OCI-LY1 (cell line): ENCODE measurements around the gene GTF3C1.

Source experiments
- H2AFZ ChIP-seq: fragments of 200-600 bp; sonication (generic), shearing (Covaris generic); 2 replicates; pipeline ENCODE4 v1.6.0; 2014; ENCODE audit warnings: antibody characterized with exemption, mild to moderate bottlenecking, low read length
- H3F3A ChIP-seq: fragments of 200-600 bp; sonication (generic), shearing (Covaris generic); 2 replicates; pipeline ENCODE4 v1.6.0; 2014; ENCODE audit warnings: mild to moderate bottlenecking, antibody characterized with exemption, low read length, moderate library complexity; ENCODE audit not compliant: insufficient read depth
- H3K27ac ChIP-seq: fragments of 200-600 bp; sonication (generic); 2 replicates; pipeline ENCODE4 v1.5.1; 2014; ENCODE audit warnings: low read length, mixed run types, mild to moderate bottlenecking, low read depth; ENCODE audit not compliant: poor library complexity, severe bottlenecking
- H3K27me3 ChIP-seq: fragments of 200-600 bp; sonication (generic); 2 replicates; pipeline ENCODE4 v1.6.0; 2014; ENCODE audit warnings: antibody characterized with exemption, mild to moderate bottlenecking, low read length, moderate library complexity; ENCODE audit not compliant: insufficient read depth
- H3K36me3 ChIP-seq: fragments of 200-600 bp; sonication (generic); 2 replicates; pipeline ENCODE4 v1.6.1; 2014; ENCODE audit warnings: mild to moderate bottlenecking, antibody characterized with exemption, low read length, moderate library complexity, mixed read lengths; ENCODE audit not compliant: insufficient read depth
- H3K4me1 ChIP-seq: fragments of 200-600 bp; sonication (generic); 2 replicates; pipeline ENCODE4 v1.5.1; 2014; ENCODE audit warnings: mild to moderate bottlenecking, low read length, moderate library complexity; ENCODE audit not compliant: insufficient read depth, severe bottlenecking
- H3K4me2 ChIP-seq: fragments of 200-600 bp; sonication (generic), shearing (Covaris generic); 2 replicates; pipeline ENCODE4 v1.6.1; 2014; ENCODE audit warnings: low read length
- H3K4me3 ChIP-seq: fragments of 200-600 bp; sonication (generic); 2 replicates; pipeline ENCODE4 v1.5.1; 2014; ENCODE audit warnings: low read length, low read depth, mild to moderate bottlenecking, mixed read lengths; ENCODE audit not compliant: poor library complexity, severe bottlenecking
- H3K79me2 ChIP-seq: fragments of 200-600 bp; shearing (Covaris generic); 2 replicates; pipeline ENCODE4 v1.6.1; 2016; ENCODE audit warnings: mixed run types, low read length, mixed read lengths; ENCODE audit not compliant: insufficient read depth
- H3K9ac ChIP-seq: fragments of 200-600 bp; sonication (generic), shearing (Covaris generic); 2 replicates; pipeline ENCODE4 v1.6.1; 2014; ENCODE audit warnings: mild to moderate bottlenecking, low read length, mixed read lengths
- H3K9me2 ChIP-seq: fragments of 200-600 bp; sonication (generic), shearing (Covaris generic); 2 replicates; pipeline ENCODE4 v1.6.1; 2014; ENCODE audit warnings: low read depth, mild to moderate bottlenecking, low read length, mixed read lengths
- H3K9me3 ChIP-seq: fragments of 200-600 bp; shearing (Covaris generic); 2 replicates; pipeline ENCODE4 v1.6.1; 2014; ENCODE audit warnings: low read length, mixed read lengths
- H4K20me1 ChIP-seq: fragments of 200-600 bp; sonication (generic), shearing (Covaris generic); 2 replicates; pipeline ENCODE4 v1.6.0; 2016; ENCODE audit warnings: mild to moderate bottlenecking, low read length; ENCODE audit not compliant: insufficient read depth
- EZH2 ChIP-seq: fragments of 200-600 bp; sonication (generic), shearing (Covaris generic); IDR thresholded peaks from 2 replicates; pipeline ENCODE4 v1.8.0; 2017; ENCODE audit warnings: borderline replicate concordance, mixed run types, mild to moderate bottlenecking, antibody characterized with exemption, low read length, moderate library complexity, mixed read lengths
- TF ChIP-seq, protein P1 (sequence below): fragments of 200-600 bp; sonication (generic), shearing (Covaris generic); IDR thresholded peaks from 2 replicates; pipeline ENCODE4 v1.5.1; 2017; ENCODE audit warnings: mild to moderate bottlenecking, antibody characterized with exemption, low read length, moderate library complexity, mixed read lengths

Gene GTF3C1

DNA sequence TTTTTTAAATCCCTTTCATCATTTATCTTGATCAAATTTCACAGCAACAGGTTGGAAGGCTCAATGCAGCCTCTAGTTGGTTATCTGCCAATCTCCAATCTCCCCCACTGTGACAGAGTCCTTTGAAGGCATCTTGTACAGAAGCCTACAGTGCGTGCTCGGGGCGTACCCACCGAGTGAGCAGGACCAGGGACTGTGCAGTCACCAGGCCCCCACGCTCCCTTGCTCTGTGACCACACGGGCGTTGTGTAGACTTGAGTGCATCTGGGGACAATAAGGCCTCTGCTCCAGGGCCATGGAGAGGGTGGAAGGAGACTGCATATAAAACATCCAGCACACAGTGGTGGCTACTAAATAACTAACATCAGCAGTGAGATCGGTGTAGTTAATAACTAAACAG lies 63.4 kb downstream of the GTF3C1 start:
- Histone ChIP-seq H3K27ac (no peak overlapping the region), H3K79me2 (no peaks in the 10 kb centered on the region), H3K4me3 (no peak overlapping the region), H4K20me1 (no peaks in the 10 kb centered on the region), H3K9me2 (no peaks in the 10 kb centered on the region), H3F3A (no peaks in the 10 kb centered on the region), H3K36me3 (peaks cover 95% of the 10 kb centered on the region), H3K27me3 (no peaks in the 10 kb centered on the region), H3K4me1 (no peaks in the 10 kb centered on the region), H3K9ac (no peak overlapping the region), H3K4me2 (no peak overlapping the region), H2AFZ (no peak overlapping the region), H3K9me3 (no peaks in the 10 kb centered on the region)
- TF ChIP-seq EZH2: no peak
- TF ChIP-seq, protein P1, sequence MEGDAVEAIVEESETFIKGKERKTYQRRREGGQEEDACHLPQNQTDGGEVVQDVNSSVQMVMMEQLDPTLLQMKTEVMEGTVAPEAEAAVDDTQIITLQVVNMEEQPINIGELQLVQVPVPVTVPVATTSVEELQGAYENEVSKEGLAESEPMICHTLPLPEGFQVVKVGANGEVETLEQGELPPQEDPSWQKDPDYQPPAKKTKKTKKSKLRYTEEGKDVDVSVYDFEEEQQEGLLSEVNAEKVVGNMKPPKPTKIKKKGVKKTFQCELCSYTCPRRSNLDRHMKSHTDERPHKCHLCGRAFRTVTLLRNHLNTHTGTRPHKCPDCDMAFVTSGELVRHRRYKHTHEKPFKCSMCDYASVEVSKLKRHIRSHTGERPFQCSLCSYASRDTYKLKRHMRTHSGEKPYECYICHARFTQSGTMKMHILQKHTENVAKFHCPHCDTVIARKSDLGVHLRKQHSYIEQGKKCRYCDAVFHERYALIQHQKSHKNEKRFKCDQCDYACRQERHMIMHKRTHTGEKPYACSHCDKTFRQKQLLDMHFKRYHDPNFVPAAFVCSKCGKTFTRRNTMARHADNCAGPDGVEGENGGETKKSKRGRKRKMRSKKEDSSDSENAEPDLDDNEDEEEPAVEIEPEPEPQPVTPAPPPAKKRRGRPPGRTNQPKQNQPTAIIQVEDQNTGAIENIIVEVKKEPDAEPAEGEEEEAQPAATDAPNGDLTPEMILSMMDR: no peak

DNA sequence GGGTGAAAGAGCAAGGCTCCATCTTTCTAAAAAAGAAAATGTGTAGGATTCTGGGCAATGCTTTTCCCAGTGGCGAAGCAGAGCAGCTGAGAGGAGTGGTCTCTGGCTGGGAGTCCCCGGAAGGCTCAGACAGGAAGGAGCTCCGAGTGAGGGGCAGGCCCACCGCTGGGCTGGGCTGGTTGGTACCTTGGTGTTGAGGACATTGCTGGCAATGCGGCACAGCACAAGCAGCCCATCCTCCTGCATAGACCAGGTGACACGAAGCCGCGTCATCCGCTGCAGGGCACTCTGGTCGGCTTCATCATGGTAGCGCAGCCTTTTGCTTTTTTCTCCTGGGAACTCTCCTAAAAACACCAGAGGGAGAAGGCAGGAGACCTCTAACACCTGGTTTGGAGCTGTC lies 63.9 kb downstream of the GTF3C1 start:
- H3K27ac ChIP-seq: no peak overlapping the region
- no peaks in the 10 kb centered on the region for H3K9me3 ChIP-seq
- H3K4me2 ChIP-seq: no peak overlapping the region
- no peak for TF ChIP-seq EZH2
- H3K9me2 ChIP-seq: no peaks in the 10 kb centered on the region
- H3K27me3 ChIP-seq: no peaks in the 10 kb centered on the region
- H3K36me3 ChIP-seq: peaks cover 95% of the 10 kb centered on the region
- no peaks in the 10 kb centered on the region for H3F3A ChIP-seq
- no peak overlapping the region for H3K4me3 ChIP-seq
- H4K20me1 ChIP-seq: no peaks in the 10 kb centered on the region
- H3K4me1 ChIP-seq: no peaks in the 10 kb centered on the region
- H2AFZ ChIP-seq: no peak overlapping the region
- H3K79me2 ChIP-seq: no peaks in the 10 kb centered on the region
- no peak overlapping the region for H3K9ac ChIP-seq

DNA sequence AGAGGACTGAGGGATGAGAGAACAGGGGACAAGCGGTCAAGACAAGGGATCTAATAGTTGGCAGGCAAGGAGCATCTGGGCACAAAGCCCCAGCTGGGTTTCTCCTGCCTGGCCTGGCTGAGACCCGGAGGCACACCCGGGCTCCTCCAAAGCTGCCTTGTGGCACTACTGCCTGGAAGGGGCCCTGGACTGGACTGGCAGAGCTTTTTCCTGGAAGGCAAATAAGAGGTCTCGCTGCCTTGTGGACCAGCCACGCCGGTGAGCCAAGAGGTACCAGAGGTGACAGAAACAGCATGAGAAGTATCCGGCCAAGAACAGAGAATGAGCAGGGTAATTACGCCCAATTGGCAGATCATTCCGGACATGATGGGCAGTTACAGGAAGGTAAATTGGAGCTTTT lies 64.6 kb downstream of the GTF3C1 start:
- Histone ChIP-seq H3K9ac (no peak overlapping the region), H4K20me1 (no peaks in the 10 kb centered on the region), H3K9me2 (no peaks in the 10 kb centered on the region), H3K27me3 (no peaks in the 10 kb centered on the region), H3K4me3 (no peak overlapping the region), H3K27ac (no peak overlapping the region), H3K79me2 (no peaks in the 10 kb centered on the region), H3F3A (no peaks in the 10 kb centered on the region), H2AFZ (no peak overlapping the region), H3K4me1 (no peaks in the 10 kb centered on the region), H3K36me3 (peaks cover 95% of the 10 kb centered on the region), H3K9me3 (no peaks in the 10 kb centered on the region), H3K4me2 (no peak overlapping the region)
- TF ChIP-seq EZH2: no peak
- TF ChIP-seq, protein P1: no peak

DNA sequence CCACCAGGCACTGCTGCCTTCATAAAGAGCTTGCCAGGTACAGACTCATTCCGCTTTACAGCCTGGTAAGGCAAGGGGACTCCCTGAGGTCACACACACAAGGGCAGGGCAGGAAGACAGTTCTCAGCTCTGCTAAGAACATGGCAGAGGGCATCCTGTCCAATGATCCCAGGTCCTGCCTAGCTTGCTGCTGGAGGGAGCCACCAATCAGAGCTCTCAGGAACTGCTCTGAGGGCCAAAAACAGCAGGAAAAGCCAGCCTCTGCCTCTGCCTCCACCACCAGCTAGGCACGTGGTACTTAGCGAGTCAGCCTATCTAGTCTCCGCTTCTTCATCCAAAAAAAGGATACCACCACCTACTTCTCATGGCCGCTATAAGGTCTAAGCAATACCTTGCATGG lies 66.1 kb downstream of the GTF3C1 start:
- Histone ChIP-seq H3K9ac (no peak overlapping the region), H3K36me3 (peaks cover 84% of the 10 kb centered on the region), H3K4me3 (no peak overlapping the region), H3K27ac (no peak overlapping the region), H3K79me2 (no peaks in the 10 kb centered on the region), H3F3A (no peaks in the 10 kb centered on the region), H3K9me3 (no peaks in the 10 kb centered on the region), H2AFZ (no peak overlapping the region), H3K9me2 (no peaks in the 10 kb centered on the region), H3K4me1 (no peaks in the 10 kb centered on the region), H3K4me2 (no peak overlapping the region), H4K20me1 (no peaks in the 10 kb centered on the region), H3K27me3 (no peaks in the 10 kb centered on the region)
- TF ChIP-seq, protein P1: no peak
- TF ChIP-seq EZH2: no peak
